ENCODE data around the gene TLX3. TPM values are rescaled to one million over a fixed set of nuclear protein-coding genes. Genes with fewer than 3 reads are reported as not detected.

The TLX3 gene
- total RNA-seq, 1 experiment from 2014 or later, result not detected

DNA sequence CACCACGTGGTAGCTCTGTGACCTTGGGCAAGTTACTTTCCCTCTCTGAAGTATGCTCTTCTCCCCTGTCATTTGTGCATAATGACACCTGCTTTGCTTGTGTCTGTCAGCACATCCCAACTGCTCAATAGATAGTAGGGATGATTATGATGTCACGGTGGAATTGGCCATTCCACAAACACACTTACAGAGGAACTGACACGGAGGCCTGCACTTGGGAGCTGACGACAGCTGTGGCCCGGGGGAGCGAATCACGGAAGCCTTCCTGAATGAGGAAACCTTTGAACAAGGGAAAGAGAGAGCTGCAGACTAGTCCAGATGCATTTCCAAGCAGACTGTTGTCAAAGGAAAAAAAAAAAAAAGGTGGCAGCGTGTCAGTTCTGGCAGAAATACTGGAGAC lies 21.0 kb downstream of the TLX3 start:
- no peaks in the 10 kb centered on the region for H3K79me1 ChIP-seq (ENCODE audit: insufficient read depth, low read depth, low read length, poor library complexity, severe bottlenecking)
- H3K4me2 ChIP-seq (ENCODE audit: insufficient read depth, insufficient read length, low read length), result no peak overlapping the region
- H3K27ac ChIP-seq (ENCODE audit: insufficient read length, low read depth, low read length), result no peak overlapping the region
- H4K8ac ChIP-seq (replicated peaks; ENCODE audit: insufficient read length, low read depth, low read length), result no peak overlapping the region
- no CpG with 5 or more reads among the region's 8 CpGs for WGBS (ENCODE audit: extremely low coverage, insufficient read length, low lambda C conversion rate)
- H4K20me1 ChIP-seq (ENCODE audit: control insufficient read depth, insufficient read depth, insufficient read length), result no peaks in the 10 kb centered on the region
- no peak overlapping the region for H2BK20ac ChIP-seq (ENCODE audit: low read depth, low read length, poor library complexity, severe bottlenecking)
- H3T11ph ChIP-seq (ENCODE audit: low read length), result no peak overlapping the region
- no peaks in the 10 kb centered on the region for H3K23me2 ChIP-seq (ENCODE audit: insufficient read length, low read depth, low read length, poor library complexity, severe bottlenecking)
- H3K79me2 ChIP-seq (ENCODE audit: insufficient read depth, low read length), result no peaks in the 10 kb centered on the region
- peaks cover 8% of the 10 kb centered on the region; the same call in 1 of the 2 replicates for H3K27me3 ChIP-seq (ENCODE audit: insufficient read depth, low read length)
- no peaks in the 10 kb centered on the region for H3K4me1 ChIP-seq (ENCODE audit: insufficient read depth, low read length)
- no peak overlapping the region for H2BK12ac ChIP-seq (ENCODE audit: insufficient read length, low read depth, low read length)
- H3K4ac ChIP-seq (ENCODE audit: low read depth, low read length), result no peak overlapping the region
- no peak overlapping the region for H3K18ac ChIP-seq (ENCODE audit: insufficient read length, low read depth, low read length)
- H2AK5ac ChIP-seq (ENCODE audit: insufficient read length, low read length), result no peak overlapping the region
- H3K27me3 Mint-ChIP-seq (ENCODE audit: low read depth), result peaks cover 92% of the 10 kb centered on the region
- no peak overlapping the region for H3K14ac ChIP-seq (ENCODE audit: insufficient read depth, low read length)
- no peak overlapping the region for H4K91ac ChIP-seq (ENCODE audit: insufficient read length, low read depth, low read length)
- H3K36me3 Mint-ChIP-seq (ENCODE audit: insufficient read depth in 1 of 3, low read depth in 3 of 3), result no peaks in the 10 kb centered on the region
- no peak overlapping the region for H3K56ac ChIP-seq (ENCODE audit: insufficient read length, low read depth, low read length)
- H2AFZ ChIP-seq (ENCODE audit: low read length), result no peak overlapping the region
- no peaks in the 10 kb centered on the region for H3K4me1 Mint-ChIP-seq
- H2BK120ac ChIP-seq (ENCODE audit: low read depth, low read length, poor library complexity, severe bottlenecking), result no peak overlapping the region
- no peaks in the 10 kb centered on the region for H3K9me3 Mint-ChIP-seq
- TF ChIP-seq, protein P1, sequence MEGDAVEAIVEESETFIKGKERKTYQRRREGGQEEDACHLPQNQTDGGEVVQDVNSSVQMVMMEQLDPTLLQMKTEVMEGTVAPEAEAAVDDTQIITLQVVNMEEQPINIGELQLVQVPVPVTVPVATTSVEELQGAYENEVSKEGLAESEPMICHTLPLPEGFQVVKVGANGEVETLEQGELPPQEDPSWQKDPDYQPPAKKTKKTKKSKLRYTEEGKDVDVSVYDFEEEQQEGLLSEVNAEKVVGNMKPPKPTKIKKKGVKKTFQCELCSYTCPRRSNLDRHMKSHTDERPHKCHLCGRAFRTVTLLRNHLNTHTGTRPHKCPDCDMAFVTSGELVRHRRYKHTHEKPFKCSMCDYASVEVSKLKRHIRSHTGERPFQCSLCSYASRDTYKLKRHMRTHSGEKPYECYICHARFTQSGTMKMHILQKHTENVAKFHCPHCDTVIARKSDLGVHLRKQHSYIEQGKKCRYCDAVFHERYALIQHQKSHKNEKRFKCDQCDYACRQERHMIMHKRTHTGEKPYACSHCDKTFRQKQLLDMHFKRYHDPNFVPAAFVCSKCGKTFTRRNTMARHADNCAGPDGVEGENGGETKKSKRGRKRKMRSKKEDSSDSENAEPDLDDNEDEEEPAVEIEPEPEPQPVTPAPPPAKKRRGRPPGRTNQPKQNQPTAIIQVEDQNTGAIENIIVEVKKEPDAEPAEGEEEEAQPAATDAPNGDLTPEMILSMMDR (conservative IDR thresholded peaks at IDR 0.05), result no peak
- peak overlapping the region in 1 of 3 experiments; percentile 96; a peak in 1 of 7 replicates for H3K27ac Mint-ChIP-seq
- H3K9me3 ChIP-seq (ENCODE audit: control insufficient read depth, low read depth, low read length), result no peaks in the 10 kb centered on the region
- DNase-seq, result no peak
- H2BK15ac ChIP-seq (ENCODE audit: low read depth, low read length), result no peak overlapping the region
- H3K23ac ChIP-seq (ENCODE audit: insufficient read length, low read depth, low read length), result no peak overlapping the region
- no peak overlapping the region for H3K4me3 Mint-ChIP-seq
- H3K9ac ChIP-seq (ENCODE audit: extremely low read depth, insufficient read length, low read length), result no peak overlapping the region
- H4K5ac ChIP-seq (ENCODE audit: insufficient read length, low read depth, low read length), result no peak overlapping the region
- no peak overlapping the region for H2BK5ac ChIP-seq (ENCODE audit: insufficient read length, low read length)
